Neural cell (in vitro differentiated cells): ENCODE data around the gene GATAD2A.

Source experiments
- EZH2 ChIP-seq: fragments of 200-600, 300-800 bp; shearing (Covaris generic), sonication (generic); IDR thresholded peaks from 2 replicates; pipeline ENCODE4 v1.6.1; 2014; ENCODE audit warnings: antibody characterized with exemption, low read length, borderline replicate concordance, mild to moderate bottlenecking; ENCODE audit not compliant: insufficient read depth, poor library complexity, severe bottlenecking
- POLR2AphosphoS5 ChIP-seq: IDR thresholded peaks from 2 replicates; pipeline ENCODE4 v1.6.1; 2012
- RAD21 ChIP-seq: fragments of 450-650 bp; conservative IDR thresholded peaks from 2 replicates; pipeline ENCODE4 v1.6.1; 2014; ENCODE audit warnings: antibody characterized with exemption, mild to moderate bottlenecking, moderate library complexity
- TF ChIP-seq, protein P1 (sequence below): fragments of 450-650 bp; IDR thresholded peaks from 2 replicates; pipeline ENCODE4 v1.5.1; 2014; ENCODE audit warnings: antibody characterized with exemption, mild to moderate bottlenecking, moderate library complexity; ENCODE audit not compliant: poor library complexity, severe bottlenecking

DNA sequence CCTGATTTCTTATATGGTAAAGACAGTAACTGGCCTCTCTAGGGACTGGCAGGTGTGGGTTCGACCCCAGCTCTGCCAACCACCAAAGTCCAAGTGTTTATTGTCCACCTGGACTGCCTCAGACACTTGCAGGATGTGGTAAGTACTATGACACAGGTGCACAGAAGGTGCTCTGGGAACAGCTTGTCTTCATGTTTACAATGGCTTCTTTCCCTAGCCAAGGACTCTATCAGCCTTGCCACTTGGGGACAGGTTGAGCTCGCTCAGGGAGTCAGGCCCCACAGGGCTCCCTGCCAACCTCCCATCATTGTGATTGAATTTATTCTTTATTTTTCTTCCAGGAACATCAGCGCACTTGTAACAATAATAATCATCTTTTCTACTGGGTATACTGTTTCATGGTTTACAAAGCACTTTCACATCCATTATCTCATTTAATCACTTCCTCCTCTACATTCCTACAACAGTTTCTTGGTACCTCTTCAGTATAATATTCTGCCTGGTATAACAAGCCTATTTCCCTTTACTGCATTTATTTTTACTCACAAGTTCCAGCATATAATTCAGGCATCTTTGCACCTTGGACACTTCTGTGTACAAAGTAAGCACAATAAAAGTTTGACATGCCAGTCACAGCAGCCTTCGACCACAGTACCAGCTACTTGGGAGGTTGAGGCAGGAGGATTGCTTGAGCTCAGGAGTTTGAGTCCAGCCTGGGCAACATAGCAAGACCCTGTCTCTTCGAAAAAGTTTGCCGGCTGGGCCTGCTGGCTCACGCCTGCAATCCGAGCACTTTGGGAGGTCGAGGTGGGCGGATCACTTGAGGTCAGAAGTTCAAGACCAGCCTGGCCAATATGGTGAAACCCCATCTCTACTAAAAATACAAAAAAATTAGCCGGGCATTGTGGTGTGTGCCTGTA, 24.2 kb upstream of the GATAD2A start:
- TF ChIP-seq EZH2 (no peak), RAD21 (no peak), POLR2AphosphoS5 (no peak)
- TF ChIP-seq, protein P1, sequence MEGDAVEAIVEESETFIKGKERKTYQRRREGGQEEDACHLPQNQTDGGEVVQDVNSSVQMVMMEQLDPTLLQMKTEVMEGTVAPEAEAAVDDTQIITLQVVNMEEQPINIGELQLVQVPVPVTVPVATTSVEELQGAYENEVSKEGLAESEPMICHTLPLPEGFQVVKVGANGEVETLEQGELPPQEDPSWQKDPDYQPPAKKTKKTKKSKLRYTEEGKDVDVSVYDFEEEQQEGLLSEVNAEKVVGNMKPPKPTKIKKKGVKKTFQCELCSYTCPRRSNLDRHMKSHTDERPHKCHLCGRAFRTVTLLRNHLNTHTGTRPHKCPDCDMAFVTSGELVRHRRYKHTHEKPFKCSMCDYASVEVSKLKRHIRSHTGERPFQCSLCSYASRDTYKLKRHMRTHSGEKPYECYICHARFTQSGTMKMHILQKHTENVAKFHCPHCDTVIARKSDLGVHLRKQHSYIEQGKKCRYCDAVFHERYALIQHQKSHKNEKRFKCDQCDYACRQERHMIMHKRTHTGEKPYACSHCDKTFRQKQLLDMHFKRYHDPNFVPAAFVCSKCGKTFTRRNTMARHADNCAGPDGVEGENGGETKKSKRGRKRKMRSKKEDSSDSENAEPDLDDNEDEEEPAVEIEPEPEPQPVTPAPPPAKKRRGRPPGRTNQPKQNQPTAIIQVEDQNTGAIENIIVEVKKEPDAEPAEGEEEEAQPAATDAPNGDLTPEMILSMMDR: no peak
